ENCODE data around the gene MYOD1.

GRCh38 chr11:17765356-17766072 lies 46.1 kb downstream of the MYOD1 start:
- no peak for TF ChIP-seq CTCF (IDR thresholded peaks at IDR 0.05; ENCODE audit: low read length)
- TF ChIP-seq EZH2 (optimal IDR thresholded peaks at IDR 0.05; ENCODE audit: low read depth, low read length): no peak
- TF ChIP-seq EZH2phosphoT487 (IDR thresholded peaks at IDR 0.05; ENCODE audit: low read length): no peak
